HG02870 (cell line): ENCODE results near the gene LZTS3.

Source experiments
- ATAC-seq: cut with Tn5 transposase; IDR thresholded peaks from one replicate; pipeline ENCODE4 v1.9.1; 2021; ENCODE audit warnings: mild to moderate bottlenecking, moderate library complexity; ENCODE audit not compliant: unreplicated experiment

LZTS3 gene

DNA sequence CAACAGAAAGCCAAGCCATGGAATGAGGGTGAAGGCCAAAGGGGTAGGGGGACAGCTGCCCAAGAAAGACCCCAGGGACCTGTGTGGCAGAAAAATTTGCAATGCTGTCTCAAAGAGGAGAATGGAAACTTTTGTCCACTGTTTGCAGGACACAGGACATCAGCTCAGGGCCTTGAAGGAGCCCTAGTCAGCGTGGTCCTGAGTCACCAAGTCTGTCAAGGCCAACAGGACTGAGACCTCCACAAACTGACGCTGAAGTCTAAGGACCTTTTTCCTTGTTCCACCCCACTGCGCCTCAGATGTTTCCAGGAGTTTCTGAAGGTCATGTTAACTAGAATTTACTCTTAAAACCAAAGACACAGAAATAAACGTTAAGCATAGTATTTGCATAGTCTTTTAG lies 57.0 kb downstream of the LZTS3 start:
- ATAC-seq: no peak

DNA sequence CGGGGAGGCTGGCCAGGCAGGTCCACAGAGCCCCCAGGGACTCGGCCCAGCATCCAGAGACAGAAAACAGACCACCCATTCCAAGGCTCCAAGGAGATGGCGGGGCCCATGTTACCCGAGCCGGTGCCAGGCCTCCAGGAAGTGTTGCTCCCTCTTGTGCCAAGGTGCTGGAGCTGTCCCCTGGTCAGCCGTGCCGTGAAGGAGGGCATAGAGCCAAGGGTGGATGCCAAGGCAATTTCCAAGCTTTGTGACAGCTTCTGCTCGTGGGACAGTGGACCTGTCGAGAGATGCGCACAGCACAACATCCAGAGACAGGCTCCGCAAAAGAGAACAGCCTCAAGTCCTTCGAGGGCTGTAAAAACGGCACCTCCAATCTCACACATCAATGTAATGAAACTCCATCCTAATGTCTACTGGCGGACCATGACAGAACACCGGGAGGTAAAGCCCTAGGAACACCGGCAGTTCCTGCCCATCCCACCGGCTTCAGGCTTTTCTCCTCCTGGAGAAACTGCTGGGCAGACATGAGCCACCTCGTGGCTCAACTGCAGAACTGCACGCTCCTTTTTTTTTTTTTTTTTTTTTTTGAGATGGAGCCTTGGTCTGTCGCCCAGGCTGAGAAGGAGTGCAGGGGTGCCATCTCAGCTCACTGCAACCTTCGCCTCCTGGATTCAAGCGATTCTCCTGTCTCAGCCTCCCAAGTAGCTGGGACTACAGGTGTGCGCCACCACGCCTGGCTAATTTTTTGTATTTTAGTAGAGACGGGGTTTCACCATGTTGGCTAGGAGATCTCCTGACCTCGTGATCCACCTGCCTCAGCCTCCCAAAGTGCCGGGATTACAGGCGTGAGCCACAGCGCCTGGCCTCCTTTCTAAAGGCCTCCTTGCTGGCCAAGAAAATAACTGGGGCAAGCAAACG lies 57.9 kb downstream of the LZTS3 start:
- ATAC-seq: no peak
